T-helper 1 cell treated with Interleukin-12 subunit alpha and Interleukin-12 subunit beta and Interleukin-4 antibody, amounts not matched to agents 30 ng/mL and 1 ng/mL, for 36 hours (primary cell): ENCODE data around the gene KCNK1. TPM values are rescaled to one million over a fixed set of nuclear protein-coding genes. Genes with fewer than 3 reads are reported as not detected.

Experiments used
- intact Hi-C: fragments of 100-400 bp; cut with micrococcal nuclease; formaldehyde crosslinking; loops from one replicate; pipeline ENCODE4 v1.15.1; 2024
- total RNA-seq: library from RNA; stranded (reverse); gene quantifications from 2 replicates; pipeline ENCODE4 v1.2.3, GENCODE V29; 2022

Gene KCNK1
- total RNA-seq: 1.2 and 1.3 TPM in 2 replicates

GRCh38 chr1:233613252-233614172, at the start of gene KCNK1:
TSS of gene KCNK1 (plus strand) at chr1:233614106. CDS start at chr1:233614172, 66 bp downstream.
- intact Hi-C loops: loop anchor here (10.0 kb wide), 1 partner anchor 181 kb away; no protein-coding TSS in a partner anchor

DNA sequence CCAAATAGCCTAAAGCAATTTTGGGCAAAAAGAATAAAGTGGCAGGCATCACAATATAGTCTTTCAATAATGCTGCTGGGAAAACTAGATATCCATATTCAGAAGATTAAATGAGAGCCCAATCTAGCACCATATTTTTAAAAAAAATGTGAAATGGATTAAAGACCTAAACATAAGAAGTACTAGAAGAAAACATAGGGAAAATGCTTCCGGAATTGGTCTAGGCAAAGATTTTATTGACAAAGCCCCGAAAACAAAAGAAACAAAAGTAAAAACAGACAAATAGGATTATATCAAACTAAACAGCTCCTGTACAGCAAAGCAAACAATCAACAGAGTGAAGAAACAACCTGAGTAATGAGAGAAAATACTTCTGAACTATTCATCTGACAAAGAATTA, 48.6 kb upstream of the KCNK1 start:
- intact Hi-C loops: no loop called here

DNA sequence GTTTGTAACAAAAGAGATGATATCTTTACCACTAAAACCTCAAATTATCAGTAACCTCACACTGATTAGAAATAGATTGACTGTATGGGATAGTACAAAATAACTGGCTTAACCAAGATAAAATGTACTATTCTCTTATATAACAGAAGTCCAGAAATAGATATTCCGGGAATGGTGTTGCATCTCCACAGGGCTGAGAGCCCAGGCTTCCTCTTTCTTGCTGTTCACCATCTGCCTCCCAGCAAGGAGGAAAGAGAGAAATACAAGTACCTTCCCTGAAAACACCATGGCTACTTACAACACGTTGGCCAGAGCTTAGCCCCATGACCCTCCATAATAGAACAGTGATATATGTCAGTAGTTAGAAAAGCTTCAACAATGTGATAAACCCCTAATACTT, 47.0 kb upstream of the KCNK1 start:
- intact Hi-C loops: no loop called here

GRCh38 chr1:233569636-233570035, 44.3 kb upstream of the KCNK1 start:
- intact Hi-C loops: no loop called here

- intact Hi-C loops: no loop called here
These were observed 43.7 kb upstream of the KCNK1 start for GRCh38 chr1:233570216-233570615.

- intact Hi-C loops: no loop called here
These were observed 43.2 kb upstream of the KCNK1 start for GRCh38 chr1:233570706-233571105.

DNA sequence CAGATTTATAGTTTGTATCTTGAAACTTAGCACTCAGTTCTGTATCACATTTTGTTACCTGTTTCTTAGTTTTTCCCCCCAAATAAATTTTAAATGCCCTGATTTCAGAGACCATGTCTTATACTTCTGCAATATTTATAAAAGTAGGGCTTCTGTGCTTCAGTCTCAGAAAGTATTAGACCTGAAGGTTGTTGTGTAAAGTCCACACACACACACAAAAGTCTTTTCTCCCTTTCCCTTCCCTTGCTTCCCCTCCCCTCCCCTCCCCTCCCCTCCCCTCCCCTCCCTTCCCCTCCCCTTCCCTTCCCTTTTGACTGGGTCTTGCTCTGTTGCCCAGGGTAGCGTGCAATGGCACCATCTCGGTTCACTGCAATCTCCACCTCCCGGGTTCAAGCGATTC, 41.0 kb upstream of the KCNK1 start:
- intact Hi-C loops: no loop called here

- intact Hi-C loops: no loop called here
These were observed 38.5 kb upstream of the KCNK1 start for GRCh38 chr1:233575450-233575849.

DNA sequence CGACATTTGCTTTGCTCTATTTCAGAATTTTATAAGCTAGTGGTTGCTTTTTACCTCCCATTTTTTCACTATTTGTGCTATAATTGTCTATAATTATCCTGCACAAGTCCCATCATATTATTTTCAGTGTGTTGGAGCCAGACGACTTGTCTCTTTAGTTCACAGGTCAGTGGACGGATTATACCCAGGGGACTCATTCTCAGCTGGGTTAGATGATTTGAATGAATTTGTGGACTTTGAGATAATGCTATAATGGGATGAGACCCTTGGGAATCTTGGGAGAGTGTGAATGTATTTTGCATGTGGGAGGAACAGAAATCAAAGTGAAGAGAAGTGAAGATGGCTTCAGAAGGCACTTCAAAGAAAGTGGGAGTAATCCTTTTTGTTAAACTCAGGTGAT, 31.5 kb upstream of the KCNK1 start:
- intact Hi-C loops: no loop called here

DNA sequence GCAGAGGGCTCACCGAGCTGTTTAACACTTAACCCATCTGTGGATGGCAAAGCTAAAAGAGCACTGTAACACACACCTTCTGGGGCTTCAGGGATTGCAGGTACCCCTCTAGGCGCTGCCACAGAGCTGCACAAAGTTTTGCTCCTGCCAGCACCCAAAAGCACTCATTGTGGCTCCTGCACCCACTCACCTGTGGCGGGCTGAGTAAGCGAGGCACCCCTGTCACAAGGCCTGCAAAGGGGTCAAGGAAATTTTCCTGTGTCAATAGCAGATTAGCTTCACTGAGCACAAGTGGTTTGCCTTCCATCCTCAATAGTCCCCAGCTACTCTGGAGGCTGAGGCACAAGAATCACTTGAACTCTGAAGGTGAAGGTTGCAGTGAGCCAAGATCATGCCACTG, 29.5 kb upstream of the KCNK1 start:
- intact Hi-C loops: no loop called here

DNA sequence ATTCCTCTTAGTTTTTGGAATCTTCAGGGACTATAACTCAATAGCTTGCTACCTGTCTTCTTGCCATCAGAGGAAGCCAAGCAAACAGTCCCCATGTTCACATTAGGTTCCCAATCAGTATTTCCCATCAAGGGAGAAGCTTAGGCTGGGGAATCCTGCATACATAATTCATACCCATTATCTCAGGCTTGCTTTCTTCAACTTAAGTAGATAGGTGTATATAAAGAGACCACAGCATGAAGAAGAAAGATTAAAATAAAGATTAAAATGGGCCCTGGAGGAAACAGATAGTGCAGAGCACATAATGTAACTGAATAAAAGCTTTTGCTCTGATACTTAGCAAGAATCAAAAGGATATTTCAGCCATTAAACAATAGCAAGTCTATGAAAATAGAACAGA, 29.0 kb upstream of the KCNK1 start:
- intact Hi-C loops: no loop called here

DNA sequence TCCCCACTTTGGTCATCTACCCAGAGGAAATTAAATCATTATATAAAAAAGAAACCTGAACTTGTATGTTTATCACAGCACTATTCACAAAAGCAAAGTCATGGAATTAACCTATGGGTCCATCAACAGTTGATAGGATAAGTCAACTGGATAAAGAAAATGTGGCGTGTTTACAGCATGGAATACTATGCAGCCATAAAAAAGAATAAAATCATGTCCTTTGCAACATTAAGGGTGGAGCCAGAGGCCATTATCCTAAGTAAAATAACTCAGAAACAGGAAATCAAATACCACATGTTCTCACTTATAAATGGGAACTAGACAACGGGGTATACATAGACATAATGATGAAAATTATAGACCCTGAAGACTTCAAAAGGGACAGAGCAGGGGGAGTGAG, 27.6 kb upstream of the KCNK1 start:
- intact Hi-C loops: no loop called here

DNA sequence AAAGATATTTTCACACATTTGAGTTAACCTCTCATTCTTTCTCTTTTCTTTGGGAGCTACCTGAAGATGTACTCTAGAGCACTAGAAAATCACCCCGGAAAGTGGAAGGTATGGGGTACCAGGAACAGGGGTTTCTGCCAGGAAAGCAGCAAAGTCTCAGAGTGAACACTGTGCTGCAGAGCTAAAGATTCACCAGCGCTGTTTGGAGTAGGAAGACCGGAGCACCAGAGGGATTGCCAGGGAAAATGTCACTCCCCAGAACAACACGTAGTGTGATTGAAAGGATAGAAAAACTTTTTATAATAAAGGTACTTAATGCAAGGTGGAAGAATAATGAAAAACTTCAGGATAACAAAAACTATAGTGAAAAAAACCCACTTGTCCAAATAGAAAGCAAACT, 26.7 kb upstream of the KCNK1 start:
- intact Hi-C loops: no loop called here

- intact Hi-C loops: no loop called here
These were observed 25.7 kb upstream of the KCNK1 start for GRCh38 chr1:233587958-233588799.

DNA sequence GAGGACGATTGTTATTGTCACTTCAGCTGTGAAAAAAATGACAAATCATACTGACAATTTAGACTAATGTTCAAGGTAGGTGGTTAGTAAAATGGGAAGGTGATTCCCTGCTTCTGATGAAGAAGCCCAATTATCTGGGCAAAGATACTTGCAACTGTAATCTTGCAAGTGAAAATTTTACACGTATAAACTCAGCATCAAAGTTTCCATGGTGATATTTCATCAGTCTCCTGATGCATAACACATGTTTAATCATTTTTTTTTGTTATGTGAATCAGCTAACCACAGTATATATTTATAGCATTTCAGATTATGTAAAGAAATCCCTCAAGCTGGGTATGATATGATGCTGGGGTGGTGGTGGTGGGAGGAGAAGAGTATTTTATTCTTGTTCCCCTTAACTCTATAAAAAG, 16.4 kb upstream of the KCNK1 start:
- intact Hi-C loops: no loop called here

DNA sequence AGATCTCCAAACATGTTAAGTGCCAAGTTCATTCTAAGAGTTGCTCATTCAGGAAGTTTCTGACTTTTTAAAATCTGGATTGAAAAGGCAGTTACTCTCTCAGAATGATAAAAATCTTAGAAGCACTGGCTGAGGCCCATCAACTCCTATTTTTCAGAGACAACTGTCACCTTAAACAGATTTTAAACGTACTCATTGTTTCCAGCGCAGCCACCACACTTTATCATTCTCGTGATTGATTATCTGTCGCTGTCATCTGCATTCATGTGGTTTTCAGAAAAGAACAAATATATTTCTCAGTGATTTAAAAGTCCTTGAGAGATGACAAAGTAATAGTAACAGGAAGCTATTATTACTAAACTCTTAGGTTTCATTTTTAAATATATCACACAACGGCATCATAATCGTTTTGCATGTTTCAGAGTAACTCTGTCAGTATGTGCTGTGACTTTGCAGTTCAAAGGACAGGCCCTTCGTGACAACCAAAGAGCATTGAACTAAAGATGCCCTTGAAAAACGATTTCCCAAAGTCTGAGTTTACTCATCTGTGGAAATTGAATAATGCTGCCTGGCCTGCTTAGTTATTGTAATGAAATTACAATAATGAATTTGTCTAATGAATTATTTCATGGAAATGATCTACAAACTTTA, 14.9 kb upstream of the KCNK1 start:
- intact Hi-C loops: no loop called here

DNA sequence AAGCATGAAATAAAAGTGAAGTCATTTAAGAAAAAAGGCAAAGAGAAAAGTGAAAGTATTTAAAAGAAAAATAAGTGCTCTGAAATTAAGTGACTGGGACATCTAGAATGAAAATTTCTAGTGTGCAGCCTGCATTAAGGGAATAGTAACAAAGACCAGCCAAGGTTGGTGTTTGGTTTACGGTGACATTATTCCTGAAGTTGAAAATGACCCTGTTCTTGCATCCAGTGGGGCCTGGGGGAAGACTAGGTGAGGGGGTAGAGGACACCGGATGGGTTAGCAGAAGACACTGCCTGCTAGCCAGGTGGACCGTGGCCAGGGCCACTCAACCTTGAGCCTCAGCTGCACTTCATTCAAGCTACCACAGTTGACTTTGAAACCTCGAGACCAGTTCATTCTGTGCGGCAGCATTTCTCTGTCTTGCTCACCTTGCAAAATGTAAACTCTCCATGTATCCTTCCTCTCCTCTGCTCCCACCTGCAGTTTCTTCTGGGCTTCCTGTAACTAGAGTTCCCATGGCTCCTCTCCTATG, 14.3 kb upstream of the KCNK1 start:
- intact Hi-C loops: no loop called here

DNA sequence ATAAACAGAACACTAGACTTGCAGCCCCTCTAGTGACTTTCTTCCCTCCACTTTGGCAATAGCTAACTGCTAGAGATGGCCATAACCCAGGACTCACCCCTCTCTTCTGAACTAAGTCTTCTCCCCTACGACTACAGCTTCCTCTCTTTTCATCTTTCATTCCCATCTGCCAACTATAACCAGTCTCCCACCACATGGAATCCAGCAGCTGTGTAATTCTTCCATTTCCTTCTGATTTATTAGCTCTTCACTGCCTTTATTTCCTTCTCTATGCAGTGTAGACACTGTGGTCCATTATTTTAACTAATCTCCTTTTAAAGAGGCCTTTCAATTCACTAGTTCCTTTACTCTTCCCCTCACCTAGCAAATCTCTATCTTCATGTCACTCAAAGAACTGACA, 13.4 kb upstream of the KCNK1 start:
- intact Hi-C loops: no loop called here

DNA sequence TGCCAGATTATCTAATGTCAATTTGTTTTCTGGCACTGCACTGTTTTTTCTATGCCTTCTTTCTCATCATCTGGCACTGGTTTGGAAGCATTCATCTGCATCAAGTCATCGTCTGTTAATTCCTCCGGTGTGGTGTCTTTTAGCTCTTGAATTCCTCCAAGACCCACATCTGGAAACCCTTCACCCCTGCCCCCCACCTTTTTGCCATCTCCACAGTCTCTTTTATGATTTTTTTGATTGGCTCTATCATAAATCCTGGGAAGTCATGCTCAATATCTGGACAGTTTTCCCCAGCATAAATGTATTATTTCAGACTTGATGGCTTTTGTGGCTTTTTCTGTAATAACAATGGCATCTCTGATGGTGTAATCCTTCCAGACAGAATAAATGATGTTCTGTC, 10.4 kb upstream of the KCNK1 start:
- intact Hi-C loops: no loop called here

- intact Hi-C loops: no loop called here
These were observed 8.7 kb upstream of the KCNK1 start for GRCh38 chr1:233605205-233605604.

DNA sequence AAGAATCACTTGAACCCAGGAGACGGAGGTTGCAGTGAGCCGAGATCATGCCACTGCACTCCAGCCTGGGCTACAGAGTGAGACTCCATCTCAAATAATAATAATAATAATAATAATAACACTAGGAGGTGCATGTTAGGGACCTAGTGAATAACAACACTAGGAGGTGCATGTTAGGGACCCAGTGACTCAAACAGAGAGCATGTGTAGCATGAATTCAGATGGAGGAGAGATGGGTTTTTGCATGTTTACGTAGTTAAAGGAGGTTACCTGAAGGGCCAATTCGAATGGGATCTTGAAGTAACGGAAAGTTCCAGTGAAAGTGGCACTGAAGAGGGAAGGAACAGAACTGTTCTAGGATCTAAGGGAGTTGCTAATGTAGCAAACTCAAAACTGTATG, 7.1 kb upstream of the KCNK1 start:
- intact Hi-C loops: no loop called here
